Measurements from ENCODE around the gene PREX1. TPM values are rescaled to one million over a fixed set of nuclear protein-coding genes. Genes with fewer than 3 reads are reported as not detected.

The PREX1 gene
- polyA plus RNA-seq, 1 of the 3 experiments (the other 2 are of a cell fraction): 5.3 TPM

GRCh38 chr20:48600470-48600945, 227.3 kb downstream of the PREX1 start:
- ChIA-PET CTCF (interaction anchor here (0.9 kb wide), 1 partner anchor 21 kb away, joined by 3 read pairs; no protein-coding TSS in a partner anchor), POLR2A (no interaction called here)
- no peak for TF ChIP-seq EP300 (IDR thresholded peaks at IDR 0.05; ENCODE audit: borderline replicate concordance in 1 of 2, low read depth in 1 of 2, low read length in 1 of 2)
- no peak for TF ChIP-seq ELF1 (IDR thresholded peaks at IDR 0.05)
- TF ChIP-seq, protein P1, sequence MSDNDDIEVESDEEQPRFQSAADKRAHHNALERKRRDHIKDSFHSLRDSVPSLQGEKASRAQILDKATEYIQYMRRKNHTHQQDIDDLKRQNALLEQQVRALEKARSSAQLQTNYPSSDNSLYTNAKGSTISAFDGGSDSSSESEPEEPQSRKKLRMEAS (IDR thresholded peaks at IDR 0.05; ENCODE audit: low read depth): no peak
- TF ChIP-seq TAF1 (IDR thresholded peaks at IDR 0.05; ENCODE audit: borderline replicate concordance, low read depth, low read length): no peak
- TF ChIP-seq RAD21 (IDR thresholded peaks at IDR 0.05; ENCODE audit: low read length): no peak
- TF ChIP-seq IRF3 (IDR thresholded peaks at IDR 0.05; ENCODE audit: low read depth, low read length): no peak
- TF ChIP-seq, protein P2, sequence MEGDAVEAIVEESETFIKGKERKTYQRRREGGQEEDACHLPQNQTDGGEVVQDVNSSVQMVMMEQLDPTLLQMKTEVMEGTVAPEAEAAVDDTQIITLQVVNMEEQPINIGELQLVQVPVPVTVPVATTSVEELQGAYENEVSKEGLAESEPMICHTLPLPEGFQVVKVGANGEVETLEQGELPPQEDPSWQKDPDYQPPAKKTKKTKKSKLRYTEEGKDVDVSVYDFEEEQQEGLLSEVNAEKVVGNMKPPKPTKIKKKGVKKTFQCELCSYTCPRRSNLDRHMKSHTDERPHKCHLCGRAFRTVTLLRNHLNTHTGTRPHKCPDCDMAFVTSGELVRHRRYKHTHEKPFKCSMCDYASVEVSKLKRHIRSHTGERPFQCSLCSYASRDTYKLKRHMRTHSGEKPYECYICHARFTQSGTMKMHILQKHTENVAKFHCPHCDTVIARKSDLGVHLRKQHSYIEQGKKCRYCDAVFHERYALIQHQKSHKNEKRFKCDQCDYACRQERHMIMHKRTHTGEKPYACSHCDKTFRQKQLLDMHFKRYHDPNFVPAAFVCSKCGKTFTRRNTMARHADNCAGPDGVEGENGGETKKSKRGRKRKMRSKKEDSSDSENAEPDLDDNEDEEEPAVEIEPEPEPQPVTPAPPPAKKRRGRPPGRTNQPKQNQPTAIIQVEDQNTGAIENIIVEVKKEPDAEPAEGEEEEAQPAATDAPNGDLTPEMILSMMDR (IDR thresholded peaks at IDR 0.05): no peak
- TF ChIP-seq FOSL2 (IDR thresholded peaks at IDR 0.05; ENCODE audit: borderline replicate concordance, low read depth): no peak
- TF ChIP-seq JUND (IDR thresholded peaks at IDR 0.05): no peak
- TF ChIP-seq SMC3 (IDR thresholded peaks at IDR 0.05; ENCODE audit: low read depth, low read length): no peak
- TF ChIP-seq, protein P3, sequence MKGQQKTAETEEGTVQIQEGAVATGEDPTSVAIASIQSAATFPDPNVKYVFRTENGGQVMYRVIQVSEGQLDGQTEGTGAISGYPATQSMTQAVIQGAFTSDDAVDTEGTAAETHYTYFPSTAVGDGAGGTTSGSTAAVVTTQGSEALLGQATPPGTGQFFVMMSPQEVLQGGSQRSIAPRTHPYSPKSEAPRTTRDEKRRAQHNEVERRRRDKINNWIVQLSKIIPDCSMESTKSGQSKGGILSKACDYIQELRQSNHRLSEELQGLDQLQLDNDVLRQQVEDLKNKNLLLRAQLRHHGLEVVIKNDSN (IDR thresholded peaks at IDR 0.05; ENCODE audit: borderline replicate concordance, low read depth): no peak
- no peak for TF ChIP-seq RXRA (IDR thresholded peaks at IDR 0.05; ENCODE audit: borderline replicate concordance, low read depth)
- TF ChIP-seq RFX5 (IDR thresholded peaks at IDR 0.05; ENCODE audit: low read length): no peak
- TF ChIP-seq MEF2A (IDR thresholded peaks at IDR 0.05; ENCODE audit: borderline replicate concordance, low read depth): no peak
- TF ChIP-seq NRF1 (IDR thresholded peaks at IDR 0.05; ENCODE audit: low read depth, low read length): no peak
- TF ChIP-seq NFIC (IDR thresholded peaks at IDR 0.05; ENCODE audit: borderline replicate concordance): no peak
- 70% methylated on average over 10 of the region's 10 CpGs for WGBS (ENCODE audit: low lambda C conversion rate)
- Histone ChIP-seq H3K27ac (ENCODE audit: low read depth in 2 of 2, low read length in 1 of 2) (no peak overlapping the region), H3K79me2 (ENCODE audit: insufficient read depth) (no peaks in the 10 kb centered on the region), H3K36me3 (replicated peaks in 1 of 2; ENCODE audit: control insufficient read depth in 1 of 2, insufficient read depth in 2 of 2, low read length in 1 of 2) (no peaks in the 10 kb centered on the region), H4K20me1 (ENCODE audit: insufficient read depth) (no peaks in the 10 kb centered on the region), H3K9me2 (no peaks in the 10 kb centered on the region), H3K4me2 (no peak overlapping the region), H3F3A (replicated peaks; ENCODE audit: insufficient read depth) (no peaks in the 10 kb centered on the region), H2AFZ (ENCODE audit: low read depth) (no peak overlapping the region), H3K9ac (no peak overlapping the region), H3K4me1 (ENCODE audit: control insufficient read depth in 1 of 2, insufficient read depth in 2 of 2, low read depth in 1 of 2, low read length in 1 of 2) (peaks cover 0 to under 1% of the 10 kb centered on the region in 2 experiments; a peak in 1 of 4 replicates), H3K4me3 (ENCODE audit: low read depth in 2 of 2, low read length in 1 of 2) (no peak overlapping the region), H3K9me3 (no peaks in the 10 kb centered on the region), H3K27me3 (ENCODE audit: insufficient read depth) (no peaks in the 10 kb centered on the region)
- DNase-seq: no peak
